ENCODE data around the gene CDC7. TPM values are rescaled to one million over a fixed set of nuclear protein-coding genes. Genes with fewer than 3 reads are reported as not detected.

Gene CDC7
- total and polyA plus RNA-seq, 2 of the 13 experiments (the other 11 are each of a cell fraction or from before 2014, with no cell fraction given) = 2.5 to 12.6 TPM

- FAIRE-seq = no peak
- ATAC-seq = no peak
- no TSS peak for BruUV-seq (replicated peaks)
- Histone ChIP-seq H3K27me3 (ENCODE audit: control insufficient read depth in 1 of 2, insufficient read depth in 2 of 2, low read length in 2 of 2) (0 out of 5 replicates have a peak, but pooled peaks cover 0 to 2% of the 10 kb centered on the region in 2 experiments), H3K36me3 (replicated peaks in 1 of 2; ENCODE audit: control insufficient read depth in 1 of 2, insufficient read depth in 2 of 2, low read length in 2 of 2) (no peaks in the 10 kb centered on the region), H3K27ac (ENCODE audit: extremely low read length, insufficient read depth, low read length) (no peak overlapping the region), H3K9ac (ENCODE audit: insufficient read depth, low read depth, low read length) (no peak overlapping the region), H3K4me3 (replicated peaks in 1 of 3; ENCODE audit: insufficient read depth in 1 of 3, low read depth in 2 of 3, low read length in 3 of 3) (no peak overlapping the region), H3K4me2 (ENCODE audit: low read depth, low read length) (no peak overlapping the region), H3K9me3 (ENCODE audit: low read length) (no peaks in the 10 kb centered on the region), H2AFZ (ENCODE audit: low read length) (no peak overlapping the region), H4K20me1 (ENCODE audit: insufficient read depth, low read length) (no peaks in the 10 kb centered on the region), H3K79me2 (ENCODE audit: insufficient read depth, low read length) (no peaks in the 10 kb centered on the region), H3K4me1 (ENCODE audit: insufficient read depth, low read length) (peaks cover 7% of the 10 kb centered on the region; the same call in 1 of the 2 replicates)
- no peak for DNase-seq (ENCODE audit: low spot score)
- CTCF ChIA-PET (ENCODE audit: low intra/inter-chr PET ratio, low total read pairs) = no interaction called here
- in situ Hi-C loops (cut with HindIII; ENCODE audit: extremely low pct_ligation_motif_present, low pct_unique_long_range_greater_than_20kb) = no loop called here
- POLR2A ChIA-PET = no interaction called here
- TF ChIP-seq PLRG1 (conservative IDR thresholded peaks at IDR 0.05) (no peak), REL (CRISPR knock-in tag; conservative IDR thresholded peaks at IDR 0.05) (no peak), ZNF501 (CRISPR knock-in tag; IDR thresholded peaks at IDR 0.05) (no peak), KAT2B (IDR thresholded peaks at IDR 0.05; ENCODE audit: borderline replicate concordance, low read depth, low read length) (no peak), ZNF564 (CRISPR knock-in tag; IDR thresholded peaks at IDR 0.05) (no peak), HOXA9 (CRISPR knock-in tag; IDR thresholded peaks at IDR 0.05; ENCODE audit: borderline replicate concordance) (no peak)
- intact Hi-C loops (cut with micrococcal nuclease; ENCODE audit: unreplicated experiment) = no loop called here
- WGBS (ENCODE audit: low lambda C conversion rate) = 36% methylated on average over 4 of the region's 4 CpGs
Measured at GRCh38 chr1:91567583-91567982, 66.9 kb downstream of the CDC7 start.

DNA sequence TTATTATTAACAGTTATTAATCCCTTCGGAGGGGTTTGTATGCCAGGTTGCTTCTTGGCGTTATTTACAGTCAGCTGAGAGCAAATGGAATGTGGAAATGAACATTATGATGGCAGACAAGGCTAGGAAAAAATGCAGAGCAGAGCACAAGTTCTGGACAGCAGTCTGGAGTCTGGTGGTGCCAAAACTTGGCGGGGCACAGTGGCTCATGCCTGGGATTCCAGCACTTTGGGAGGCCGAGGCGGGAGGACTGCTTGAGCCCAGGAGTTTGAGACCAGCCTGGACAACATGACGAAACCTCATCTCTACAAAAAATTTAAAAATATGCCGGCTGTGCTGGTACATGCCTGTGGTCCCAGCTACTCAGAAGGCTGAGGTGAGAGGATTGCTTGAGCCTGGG, 67.6 kb downstream of the CDC7 start:
- intact Hi-C loops (cut with micrococcal nuclease; ENCODE audit: unreplicated experiment) = no loop called here
- Histone ChIP-seq H3K79me2 (ENCODE audit: insufficient read depth, low read length) (no peaks in the 10 kb centered on the region), H3K9ac (ENCODE audit: insufficient read depth, low read depth, low read length) (no peak overlapping the region), H3K27me3 (ENCODE audit: control insufficient read depth in 1 of 2, insufficient read depth in 2 of 2, low read length in 2 of 2) (0 out of 5 replicates have a peak, but pooled peaks cover 0 to 2% of the 10 kb centered on the region in 2 experiments), H3K4me1 (ENCODE audit: insufficient read depth, low read length) (peaks cover 7% of the 10 kb centered on the region; the same call in 1 of the 2 replicates), H3K4me2 (ENCODE audit: low read depth, low read length) (no peak overlapping the region), H3K27ac (ENCODE audit: extremely low read length, insufficient read depth, low read length) (no peak overlapping the region), H3K9me3 (ENCODE audit: low read length) (no peaks in the 10 kb centered on the region), H4K20me1 (ENCODE audit: insufficient read depth, low read length) (no peaks in the 10 kb centered on the region), H3K4me3 (replicated peaks in 1 of 3; ENCODE audit: insufficient read depth in 1 of 3, low read depth in 2 of 3, low read length in 3 of 3) (no peak overlapping the region), H2AFZ (ENCODE audit: low read length) (no peak overlapping the region), H3K36me3 (replicated peaks in 1 of 2; ENCODE audit: control insufficient read depth in 1 of 2, insufficient read depth in 2 of 2, low read length in 2 of 2) (no peaks in the 10 kb centered on the region)
- ATAC-seq = no peak
- no TSS peak for BruUV-seq (replicated peaks)
- DNase-seq (ENCODE audit: low spot score) = no peak
- ChIA-PET CTCF (ENCODE audit: low intra/inter-chr PET ratio, low total read pairs) (no interaction called here), POLR2A (no interaction called here)
- WGBS (ENCODE audit: low lambda C conversion rate) = 44% methylated on average over 4 of the region's 7 CpGs
- in situ Hi-C loops (cut with HindIII; ENCODE audit: extremely low pct_ligation_motif_present, low pct_unique_long_range_greater_than_20kb) = no loop called here
- FAIRE-seq = no peak
- TF ChIP-seq FUBP1 (CRISPR knock-in tag; IDR thresholded peaks at IDR 0.05; ENCODE audit: borderline replicate concordance) (no peak), ZNF550 (CRISPR knock-in tag; IDR thresholded peaks at IDR 0.05; ENCODE audit: borderline replicate concordance) (no peak), PHB2 (IDR thresholded peaks at IDR 0.05; ENCODE audit: partially characterized antibody) (no peak), ZNF672 (CRISPR knock-in tag; IDR thresholded peaks at IDR 0.05) (no peak), USF2 (IDR thresholded peaks at IDR 0.05; ENCODE audit: low read depth, low read length) (no peak), USF2 (CRISPR knock-in tag; IDR thresholded peaks at IDR 0.05; ENCODE audit: borderline replicate concordance) (no peak), ARHGAP35 (CRISPR knock-in tag; IDR thresholded peaks at IDR 0.05; ENCODE audit: borderline replicate concordance) (no peak), FLYWCH1 (CRISPR knock-in tag; IDR thresholded peaks at IDR 0.05) (no peak)
- TF ChIP-seq, protein P1, sequence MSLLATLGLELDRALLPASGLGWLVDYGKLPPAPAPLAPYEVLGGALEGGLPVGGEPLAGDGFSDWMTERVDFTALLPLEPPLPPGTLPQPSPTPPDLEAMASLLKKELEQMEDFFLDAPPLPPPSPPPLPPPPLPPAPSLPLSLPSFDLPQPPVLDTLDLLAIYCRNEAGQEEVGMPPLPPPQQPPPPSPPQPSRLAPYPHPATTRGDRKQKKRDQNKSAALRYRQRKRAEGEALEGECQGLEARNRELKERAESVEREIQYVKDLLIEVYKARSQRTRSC (CRISPR knock-in tag; IDR thresholded peaks at IDR 0.05; ENCODE audit: low read depth) = no peak

Data from HepG2 (cell line).